BE2C (cell line): ENCODE results near the gene EN2.

ENCODE experiments used
- DNase-seq: peaks from one replicate; pipeline ENCODE4 v3.0.0-alpha.2; 2020
- H3K27me3 ChIP-seq: fragments of 250-450 bp; sonication (Bioruptor Pico); 2 replicates; pipeline ENCODE4 v1.5.1; 2020; ENCODE audit warnings: mild to moderate bottlenecking
- H3K36me3 ChIP-seq: fragments of 250-450 bp; sonication (Bioruptor Pico); 2 replicates; pipeline ENCODE4 v1.5.1; 2020; ENCODE audit warnings: mild to moderate bottlenecking
- H3K4me1 ChIP-seq: fragments of 250-450 bp; sonication (Bioruptor Pico); 2 replicates; pipeline ENCODE4 v1.5.1; 2020
- H3K4me3 ChIP-seq: 2 replicates; pipeline ENCODE4 v1.5.1; 2011; ENCODE audit warnings: low read depth, low read length
- H3K9me3 ChIP-seq: fragments of 250-450 bp; sonication (Bioruptor Pico); 2 replicates; pipeline ENCODE4 v1.5.1; 2020
- CTCF ChIP-seq: IDR thresholded peaks from 2 replicates; pipeline ENCODE4 v1.5.1; 2012; ENCODE audit warnings: mild to moderate bottlenecking, low read depth, low read length

EN2 gene

GRCh38 chr7:155460926-155461613 lies 3.1 kb downstream of the EN2 start:
- Histone ChIP-seq H3K4me3 (no peak overlapping the region), H3K36me3 (no peaks in the 10 kb centered on the region), H3K27me3 (peaks cover 97% of the 10 kb centered on the region), H3K4me1 (no peaks in the 10 kb centered on the region), H3K9me3 (no peaks in the 10 kb centered on the region; the same call in 1 of the 2 replicates)
- TF ChIP-seq CTCF: no peak
- DNase-seq: no peak

- Histone ChIP-seq H3K4me3 (no peak overlapping the region), H3K9me3 (no peaks in the 10 kb centered on the region; the same call in 1 of the 2 replicates), H3K27me3 (peaks cover 97% of the 10 kb centered on the region), H3K36me3 (no peaks in the 10 kb centered on the region), H3K4me1 (no peaks in the 10 kb centered on the region)
- no peak for TF ChIP-seq CTCF
- no peak for DNase-seq
Observed at GRCh38 chr7:155461631-155462030, 3.7 kb downstream of the EN2 start.

DNA sequence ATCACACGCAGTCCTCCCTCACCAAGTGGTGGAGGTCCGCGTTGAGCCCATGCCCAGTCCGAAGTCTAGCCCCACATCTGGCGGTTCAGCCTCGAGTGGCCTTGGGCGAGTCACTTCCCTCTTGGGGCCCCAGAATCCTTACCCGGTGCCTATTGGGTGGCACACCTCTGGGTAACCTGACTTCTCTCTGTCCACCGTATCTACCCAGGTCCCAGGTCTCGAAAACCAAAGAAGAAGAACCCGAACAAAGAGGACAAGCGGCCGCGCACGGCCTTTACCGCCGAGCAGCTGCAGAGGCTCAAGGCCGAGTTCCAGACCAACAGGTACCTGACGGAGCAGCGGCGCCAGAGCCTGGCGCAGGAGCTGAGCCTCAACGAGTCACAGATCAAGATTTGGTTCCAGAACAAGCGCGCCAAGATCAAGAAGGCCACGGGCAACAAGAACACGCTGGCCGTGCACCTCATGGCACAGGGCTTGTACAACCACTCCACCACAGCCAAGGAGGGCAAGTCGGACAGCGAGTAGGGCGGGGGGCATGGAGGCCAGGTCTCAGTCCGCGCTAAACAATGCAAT lies 4.3 kb downstream of the EN2 start:
- H3K27me3 ChIP-seq: peaks cover 97% of the 10 kb centered on the region
- no peak overlapping the region for H3K4me3 ChIP-seq
- no peak for TF ChIP-seq CTCF
- no peaks in the 10 kb centered on the region for H3K4me1 ChIP-seq
- no peak for DNase-seq
- H3K36me3 ChIP-seq: no peaks in the 10 kb centered on the region
- no peaks in the 10 kb centered on the region; the same call in 1 of the 2 replicates for H3K9me3 ChIP-seq

DNA sequence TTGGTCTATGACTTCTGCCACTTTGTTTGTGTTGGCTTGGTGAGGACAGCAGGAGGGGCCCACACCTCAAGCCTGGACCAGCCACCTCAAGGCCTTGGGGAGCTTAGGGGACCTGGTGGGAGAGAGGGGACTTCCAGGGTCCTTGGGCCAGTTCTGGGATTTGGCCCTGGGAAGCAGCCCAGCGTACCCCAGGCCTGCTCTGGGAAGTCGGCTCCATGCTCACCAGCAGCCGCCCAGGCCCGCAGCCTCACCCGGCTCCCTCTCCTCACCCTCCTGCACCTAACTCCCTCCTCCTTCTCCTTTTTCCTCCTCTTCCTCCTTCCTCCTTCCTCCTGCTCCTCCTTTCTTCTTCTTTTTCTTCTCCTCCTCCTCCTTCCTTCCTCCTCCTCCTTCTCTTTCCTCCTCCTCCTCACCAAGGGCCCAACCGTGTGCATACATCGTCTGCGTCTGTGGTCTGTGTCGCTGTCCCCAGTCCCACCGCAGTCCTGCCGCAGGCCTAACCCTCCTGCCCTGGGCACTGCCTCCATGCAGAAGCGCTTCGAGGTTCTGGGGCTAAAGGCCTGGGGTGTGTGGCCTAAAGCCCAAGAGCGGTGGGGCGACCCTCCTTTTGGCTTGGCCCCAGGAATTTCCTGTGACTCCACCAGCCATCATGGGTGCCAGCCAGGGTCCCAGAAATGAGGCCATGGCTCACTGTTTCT lies 5.3 kb downstream of the EN2 start:
- Histone ChIP-seq H3K9me3 (no peaks in the 10 kb centered on the region), H3K27me3 (peaks cover 100% of the 10 kb centered on the region), H3K4me3 (no peak overlapping the region), H3K4me1 (no peaks in the 10 kb centered on the region), H3K36me3 (no peaks in the 10 kb centered on the region)
- TF ChIP-seq CTCF: no peak
- DNase-seq: no peak

- Histone ChIP-seq H3K9me3 (no peaks in the 10 kb centered on the region), H3K27me3 (peaks cover 100% of the 10 kb centered on the region), H3K4me3 (no peak overlapping the region), H3K36me3 (no peaks in the 10 kb centered on the region), H3K4me1 (no peaks in the 10 kb centered on the region)
- DNase-seq: no peak
- TF ChIP-seq CTCF: no peak
Observed at GRCh38 chr7:155464183-155464582, 6.3 kb downstream of the EN2 start.
